ENCODE measurements around the gene CDH13.

CDH13 gene

DNA sequence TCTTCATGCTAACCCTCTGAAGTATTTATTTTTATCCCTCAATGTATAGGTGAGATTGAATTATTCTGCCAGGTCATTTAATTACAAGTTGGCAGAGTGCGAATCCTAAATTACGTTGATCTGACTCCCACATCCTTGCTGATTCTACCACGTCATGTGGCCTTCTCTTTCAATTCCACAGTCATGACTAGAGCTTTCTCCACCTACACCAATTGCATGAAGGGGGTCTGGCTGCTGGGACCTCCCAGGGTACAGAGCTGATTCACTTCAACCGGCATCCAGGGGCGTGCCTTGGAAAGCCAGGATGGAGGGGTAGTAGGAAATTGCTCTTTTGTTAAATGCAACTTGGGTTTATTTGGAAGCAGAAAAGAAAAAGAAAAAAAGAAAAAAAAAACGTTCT lies 41.1 kb upstream of the CDH13 start:
- Mint-ChIP-seq H3K9me3 (no peaks in the 10 kb centered on the region), H3K4me1 (no peaks in the 10 kb centered on the region), H3K27ac (no peak overlapping the region), H3K27me3 (ENCODE audit: low read depth, poor library complexity) (peaks cover 3% of the 10 kb centered on the region), H3K4me3 (no peak overlapping the region), H3K36me3 (ENCODE audit: low read depth) (no peaks in the 10 kb centered on the region)
- TF ChIP-seq, protein P1, sequence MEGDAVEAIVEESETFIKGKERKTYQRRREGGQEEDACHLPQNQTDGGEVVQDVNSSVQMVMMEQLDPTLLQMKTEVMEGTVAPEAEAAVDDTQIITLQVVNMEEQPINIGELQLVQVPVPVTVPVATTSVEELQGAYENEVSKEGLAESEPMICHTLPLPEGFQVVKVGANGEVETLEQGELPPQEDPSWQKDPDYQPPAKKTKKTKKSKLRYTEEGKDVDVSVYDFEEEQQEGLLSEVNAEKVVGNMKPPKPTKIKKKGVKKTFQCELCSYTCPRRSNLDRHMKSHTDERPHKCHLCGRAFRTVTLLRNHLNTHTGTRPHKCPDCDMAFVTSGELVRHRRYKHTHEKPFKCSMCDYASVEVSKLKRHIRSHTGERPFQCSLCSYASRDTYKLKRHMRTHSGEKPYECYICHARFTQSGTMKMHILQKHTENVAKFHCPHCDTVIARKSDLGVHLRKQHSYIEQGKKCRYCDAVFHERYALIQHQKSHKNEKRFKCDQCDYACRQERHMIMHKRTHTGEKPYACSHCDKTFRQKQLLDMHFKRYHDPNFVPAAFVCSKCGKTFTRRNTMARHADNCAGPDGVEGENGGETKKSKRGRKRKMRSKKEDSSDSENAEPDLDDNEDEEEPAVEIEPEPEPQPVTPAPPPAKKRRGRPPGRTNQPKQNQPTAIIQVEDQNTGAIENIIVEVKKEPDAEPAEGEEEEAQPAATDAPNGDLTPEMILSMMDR (IDR thresholded peaks at IDR 0.05): no peak
- no peak for DNase-seq

DNA sequence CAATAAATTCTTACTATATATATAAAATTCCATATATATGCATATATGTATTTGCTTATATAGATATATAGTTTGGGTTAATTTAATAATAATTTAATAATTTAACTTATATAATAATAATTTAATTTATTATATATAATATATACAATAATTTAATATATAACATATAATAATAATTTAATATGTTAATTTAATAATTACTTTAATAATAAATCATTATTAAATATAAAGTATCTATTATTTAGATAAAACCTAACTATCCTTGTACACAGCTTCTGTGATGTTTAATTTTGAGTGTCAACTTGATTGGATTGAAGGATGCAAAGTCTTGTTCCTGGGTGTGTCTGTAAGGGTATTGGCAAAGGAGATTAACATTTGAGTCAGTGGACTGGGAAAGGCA lies 40.6 kb upstream of the CDH13 start:
- Mint-ChIP-seq H3K27me3 (ENCODE audit: low read depth, poor library complexity) (peaks cover 6% of the 10 kb centered on the region), H3K4me3 (no peak overlapping the region), H3K36me3 (ENCODE audit: low read depth) (no peaks in the 10 kb centered on the region), H3K27ac (no peak overlapping the region), H3K9me3 (no peaks in the 10 kb centered on the region), H3K4me1 (no peaks in the 10 kb centered on the region)
- TF ChIP-seq, protein P1 (IDR thresholded peaks at IDR 0.05): no peak
- no peak for DNase-seq

DNA sequence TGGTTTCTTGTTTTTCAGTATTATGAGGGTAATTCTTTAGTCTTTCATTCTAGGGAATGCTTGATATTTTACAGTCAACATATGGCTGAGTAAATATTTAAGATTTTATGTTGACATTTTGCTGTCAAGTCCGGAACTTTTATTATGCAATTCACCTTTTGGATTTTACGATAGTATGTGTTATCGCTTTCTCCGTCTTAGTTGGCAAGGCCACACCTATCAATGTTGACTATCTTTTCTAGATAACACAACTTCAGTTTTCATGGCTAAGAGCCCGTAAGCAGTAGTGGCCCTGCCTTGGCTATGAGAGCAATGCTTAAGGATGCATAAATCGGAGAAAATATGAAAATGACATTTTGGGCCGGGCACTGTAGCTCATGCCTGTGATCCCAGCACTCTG lies 39.5 kb upstream of the CDH13 start:
- Mint-ChIP-seq H3K27me3 (ENCODE audit: low read depth, poor library complexity) (peaks cover 6% of the 10 kb centered on the region), H3K4me3 (no peak overlapping the region), H3K27ac (no peak overlapping the region), H3K9me3 (no peaks in the 10 kb centered on the region), H3K4me1 (no peaks in the 10 kb centered on the region), H3K36me3 (ENCODE audit: low read depth) (no peaks in the 10 kb centered on the region)
- TF ChIP-seq, protein P1 (IDR thresholded peaks at IDR 0.05): no peak
- no peak for DNase-seq

DNA sequence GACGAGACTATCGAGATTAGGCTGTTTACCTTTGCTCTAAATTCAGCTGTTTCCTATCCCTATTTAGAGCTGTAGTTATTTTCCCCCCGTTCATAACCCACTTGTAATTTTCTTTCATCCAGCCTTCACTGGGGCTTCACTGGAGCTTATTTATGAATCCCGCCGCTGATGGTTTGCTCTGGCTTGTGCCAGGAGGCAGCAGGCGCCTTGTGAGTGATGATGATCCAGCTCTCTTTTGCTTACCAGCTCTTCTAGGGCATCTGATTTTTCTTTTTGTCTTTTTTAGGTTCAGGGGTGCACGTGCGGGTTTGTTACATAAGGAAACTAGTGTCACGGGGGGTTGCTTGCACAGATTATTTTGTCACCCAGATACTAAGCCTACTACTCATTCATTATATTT lies 37.4 kb upstream of the CDH13 start:
- Mint-ChIP-seq H3K36me3 (ENCODE audit: low read depth) (no peaks in the 10 kb centered on the region), H3K4me3 (no peak overlapping the region), H3K27me3 (ENCODE audit: low read depth, poor library complexity) (peaks cover 6% of the 10 kb centered on the region), H3K9me3 (peaks cover 5% of the 10 kb centered on the region), H3K4me1 (no peaks in the 10 kb centered on the region), H3K27ac (no peak overlapping the region)
- DNase-seq: no peak
- TF ChIP-seq, protein P1 (IDR thresholded peaks at IDR 0.05): no peak

DNA sequence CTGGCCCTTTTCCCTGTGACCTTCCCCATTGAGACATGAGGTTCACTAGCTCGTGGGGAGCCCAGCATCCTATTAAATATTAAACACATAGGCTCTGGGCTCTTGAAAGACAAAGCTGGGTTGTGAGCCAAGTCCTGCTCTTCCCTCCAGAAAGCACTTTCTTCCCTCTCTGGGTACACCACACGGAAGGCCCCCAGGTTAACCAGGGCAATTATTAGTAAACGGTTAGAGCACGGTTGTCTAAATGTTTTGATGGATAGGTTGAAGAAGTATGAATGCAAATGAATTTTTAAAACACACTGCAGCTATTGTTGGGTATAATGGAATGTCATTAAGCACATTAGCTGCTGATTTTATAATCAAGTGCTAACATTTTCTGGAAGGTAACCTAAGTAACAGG lies 32.7 kb upstream of the CDH13 start:
- TF ChIP-seq, protein P1 (IDR thresholded peaks at IDR 0.05): no peak
- peaks cover 20% of the 10 kb centered on the region for H3K9me3 Mint-ChIP-seq
- DNase-seq: no peak
- no peaks in the 10 kb centered on the region for H3K4me1 Mint-ChIP-seq
- H3K36me3 Mint-ChIP-seq (ENCODE audit: low read depth): peaks cover 4% of the 10 kb centered on the region
- peaks cover 6% of the 10 kb centered on the region for H3K27me3 Mint-ChIP-seq (ENCODE audit: low read depth, poor library complexity)
- H3K4me3 Mint-ChIP-seq: no peak overlapping the region
- no peak overlapping the region for H3K27ac Mint-ChIP-seq

DNA sequence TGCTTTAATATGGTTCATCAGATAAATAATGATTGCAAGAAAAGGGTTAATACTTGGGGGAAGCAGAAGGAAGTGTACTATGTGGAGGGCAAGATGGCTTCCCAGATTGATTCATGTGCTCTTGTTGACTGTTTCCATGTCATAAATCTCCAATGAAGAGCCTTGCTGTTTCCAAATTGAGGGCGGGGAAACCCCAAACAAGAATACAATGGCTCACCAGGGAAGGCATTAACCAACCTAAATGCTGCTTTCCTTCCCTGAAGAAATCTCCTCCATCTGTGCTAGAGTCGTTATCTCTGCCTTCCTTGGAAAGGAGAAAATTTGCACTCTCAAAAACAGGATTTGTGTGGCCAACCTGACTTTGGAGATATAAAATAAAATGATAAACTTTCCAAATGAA lies 28.0 kb upstream of the CDH13 start:
- peaks cover 31% of the 10 kb centered on the region for H3K9me3 Mint-ChIP-seq
- H3K27me3 Mint-ChIP-seq (ENCODE audit: low read depth, poor library complexity): peaks cover 4% of the 10 kb centered on the region
- H3K4me1 Mint-ChIP-seq: peaks cover 4% of the 10 kb centered on the region
- peaks cover 4% of the 10 kb centered on the region for H3K36me3 Mint-ChIP-seq (ENCODE audit: low read depth)
- no peak overlapping the region for H3K27ac Mint-ChIP-seq
- no peak overlapping the region for H3K4me3 Mint-ChIP-seq
- DNase-seq: no peak
- TF ChIP-seq, protein P1 (IDR thresholded peaks at IDR 0.05): no peak

Measured in nephron progenitor cell (in vitro differentiated cells).